ENCODE measurements around the gene XCR1.

DNA sequence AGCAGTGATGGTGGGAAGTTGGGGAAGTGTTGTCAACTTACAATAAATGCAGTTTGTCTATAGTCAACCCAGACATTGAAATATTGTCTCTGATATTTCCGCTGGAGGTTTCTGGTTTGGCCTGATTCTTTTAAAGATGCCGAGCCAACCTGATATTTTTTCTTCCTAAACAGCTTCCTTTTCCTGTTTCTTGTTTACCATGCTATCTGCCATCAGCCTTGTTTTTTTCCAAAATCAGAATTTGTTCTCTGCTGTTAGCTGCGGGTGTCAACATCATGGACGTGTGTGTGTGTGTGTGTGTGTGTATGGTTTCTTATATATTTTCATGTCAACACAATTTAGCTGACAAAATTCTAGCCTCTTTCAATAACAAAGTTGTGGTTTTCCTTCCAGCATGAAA lies 41.2 kb upstream of the XCR1 start:
- TF ChIP-seq RAD21 (IDR thresholded peaks at IDR 0.05; ENCODE audit: low read depth) (no peak), EP300 (IDR thresholded peaks at IDR 0.05; ENCODE audit: borderline replicate concordance) (no peak)
